ENCODE data around the gene CARMIL1.

The CARMIL1 gene

GRCh38 chr6:25553502-25553901 lies 274.3 kb downstream of the CARMIL1 start:
- no peak for TF ChIP-seq EZH2phosphoT487 (IDR thresholded peaks at IDR 0.05; ENCODE audit: low read depth)
- no peak for TF ChIP-seq CTCF (IDR thresholded peaks at IDR 0.05; ENCODE audit: low read depth, low read length)
- Histone ChIP-seq H3K4me2 (ENCODE audit: low read length) (no peak overlapping the region), H3K79me2 (ENCODE audit: low read length) (no peaks in the 10 kb centered on the region), H4K20me1 (ENCODE audit: insufficient read depth, low read length) (no peaks in the 10 kb centered on the region), H3K27me3 (ENCODE audit: low read depth, low read length) (peaks cover 13% of the 10 kb centered on the region), H3K4me1 (ENCODE audit: low read length) (no peaks in the 10 kb centered on the region), H3K4me3 (ENCODE audit: low read length) (no peak overlapping the region), H3K36me3 (replicated peaks; ENCODE audit: low read depth, low read length) (no peaks in the 10 kb centered on the region), H3K9ac (ENCODE audit: low read length) (no peak overlapping the region), H2AFZ (ENCODE audit: low read depth, low read length) (no peak overlapping the region), H3K9me3 (ENCODE audit: insufficient read depth, low read length) (no peaks in the 10 kb centered on the region), H3K27ac (ENCODE audit: low read length) (no peak overlapping the region)

GRCh38 chr6:25555188-25555587 lies 276.0 kb downstream of the CARMIL1 start:
- TF ChIP-seq CTCF (IDR thresholded peaks at IDR 0.05; ENCODE audit: low read depth, low read length), result no peak
- TF ChIP-seq EZH2phosphoT487 (IDR thresholded peaks at IDR 0.05; ENCODE audit: low read depth), result no peak
- Histone ChIP-seq H3K4me2 (ENCODE audit: low read length) (no peak overlapping the region), H3K9ac (ENCODE audit: low read length) (no peak overlapping the region), H3K9me3 (ENCODE audit: insufficient read depth, low read length) (no peaks in the 10 kb centered on the region), H3K4me3 (ENCODE audit: low read length) (no peak overlapping the region), H3K27me3 (ENCODE audit: low read depth, low read length) (peaks cover 14% of the 10 kb centered on the region), H3K27ac (ENCODE audit: low read length) (no peak overlapping the region), H4K20me1 (ENCODE audit: insufficient read depth, low read length) (no peaks in the 10 kb centered on the region), H3K36me3 (replicated peaks; ENCODE audit: low read depth, low read length) (no peaks in the 10 kb centered on the region), H3K79me2 (ENCODE audit: low read length) (no peaks in the 10 kb centered on the region), H2AFZ (ENCODE audit: low read depth, low read length) (no peak overlapping the region), H3K4me1 (ENCODE audit: low read length) (no peaks in the 10 kb centered on the region)

- no peak overlapping the region for H3K4me3 ChIP-seq (ENCODE audit: low read length)
- H4K20me1 ChIP-seq (ENCODE audit: insufficient read depth, low read length), result no peaks in the 10 kb centered on the region
- H3K9me3 ChIP-seq (ENCODE audit: insufficient read depth, low read length), result no peaks in the 10 kb centered on the region
- H2AFZ ChIP-seq (ENCODE audit: low read depth, low read length), result no peak overlapping the region
- H3K27me3 ChIP-seq (ENCODE audit: low read depth, low read length), result peaks cover 23% of the 10 kb centered on the region
- no peaks in the 10 kb centered on the region for H3K36me3 ChIP-seq (replicated peaks; ENCODE audit: low read depth, low read length)
- no peak overlapping the region for H3K4me2 ChIP-seq (ENCODE audit: low read length)
- no peak overlapping the region for H3K9ac ChIP-seq (ENCODE audit: low read length)
- H3K27ac ChIP-seq (ENCODE audit: low read length), result no peak overlapping the region
- H3K79me2 ChIP-seq (ENCODE audit: low read length), result no peaks in the 10 kb centered on the region
- no peaks in the 10 kb centered on the region for H3K4me1 ChIP-seq (ENCODE audit: low read length)
- TF ChIP-seq EZH2phosphoT487 (IDR thresholded peaks at IDR 0.05; ENCODE audit: low read depth), result no peak
- peak; percentile 71 for TF ChIP-seq CTCF (IDR thresholded peaks at IDR 0.05; ENCODE audit: low read depth, low read length)
Observed at GRCh38 chr6:25556516-25556915, 277.3 kb downstream of the CARMIL1 start.

GRCh38 chr6:25558155-25558817 lies 279.1 kb downstream of the CARMIL1 start:
- H3K36me3 ChIP-seq (replicated peaks; ENCODE audit: low read depth, low read length), result no peaks in the 10 kb centered on the region
- no peak overlapping the region for H3K4me2 ChIP-seq (ENCODE audit: low read length)
- no peaks in the 10 kb centered on the region for H4K20me1 ChIP-seq (ENCODE audit: insufficient read depth, low read length)
- H3K4me1 ChIP-seq (ENCODE audit: low read length), result no peaks in the 10 kb centered on the region
- H3K4me3 ChIP-seq (ENCODE audit: low read length), result no peak overlapping the region
- no peaks in the 10 kb centered on the region for H3K79me2 ChIP-seq (ENCODE audit: low read length)
- no peak overlapping the region for H3K9ac ChIP-seq (ENCODE audit: low read length)
- TF ChIP-seq EZH2phosphoT487 (IDR thresholded peaks at IDR 0.05; ENCODE audit: low read depth) (no peak), CTCF (IDR thresholded peaks at IDR 0.05; ENCODE audit: low read depth, low read length) (no peak)
- no peaks in the 10 kb centered on the region for H3K9me3 ChIP-seq (ENCODE audit: insufficient read depth, low read length)
- peaks cover 20% of the 10 kb centered on the region for H3K27me3 ChIP-seq (ENCODE audit: low read depth, low read length)
- H2AFZ ChIP-seq (ENCODE audit: low read depth, low read length), result no peak overlapping the region
- H3K27ac ChIP-seq (ENCODE audit: low read length), result no peak overlapping the region
